GM20000 (cell line): ENCODE measurements around the gene RMND5A.
"Not testable (repeated sequence)": the region's sequence is repeated elsewhere in the genome, so short reads cannot be mapped to it uniquely, and the experiment has no call there.

ENCODE experiments used
- DNase-seq: peaks from one replicate; pipeline ENCODE4 v3.0.0; 2012; ENCODE audit warnings: low spot score
- CTCF ChIP-seq: IDR thresholded peaks from 2 replicates; pipeline ENCODE4 v1.5.1; 2012; ENCODE audit warnings: mild to moderate bottlenecking, control low read depth; ENCODE audit errors: extremely low read depth, missing control alignments

RMND5A gene

GRCh38 chr2:86739889-86740288, 19.8 kb downstream of the RMND5A start:
- not testable (repeated sequence) for DNase-seq

- not testable (repeated sequence) for DNase-seq
These were observed 21.9 kb downstream of the RMND5A start for GRCh38 chr2:86741889-86742498.

GRCh38 chr2:86744152-86744551, 24.1 kb downstream of the RMND5A start:
- no peak for TF ChIP-seq CTCF
- DNase-seq = no peak

- DNase-seq = no peak
These were observed 26.8 kb downstream of the RMND5A start for GRCh38 chr2:86746939-86747338.

GRCh38 chr2:86747711-86748639, 27.9 kb downstream of the RMND5A start:
- DNase-seq = peak; percentile 10
- TF ChIP-seq CTCF = no peak

More at GRCh38 chr2:86746939-86747338, 26.8 kb downstream of the RMND5A start:
- no peak for TF ChIP-seq CTCF

- no peak for DNase-seq
- no peak for TF ChIP-seq CTCF
These were observed 30.2 kb downstream of the RMND5A start for GRCh38 chr2:86750240-86750839.

GRCh38 chr2:86751778-86752177, 31.7 kb downstream of the RMND5A start:
- DNase-seq = no peak
- TF ChIP-seq CTCF = no peak

GRCh38 chr2:86752934-86753333, 32.8 kb downstream of the RMND5A start:
- DNase-seq = no peak

More at GRCh38 chr2:86752934-86753333, 32.8 kb downstream of the RMND5A start:
- no peak for TF ChIP-seq CTCF
